Upper lobe of left lung (tissue), 6 donors: Measurements from ENCODE around the gene SYT14. TPM values are rescaled to one million over a fixed set of nuclear protein-coding genes. Genes with fewer than 3 reads are reported as not detected.

ENCODE experiments used
- ATAC-seq, 2 donors: fragments of 200-7000 bp; cut with Tn5 transposase; one replicate each; pipeline ENCODE4 v1.9.1; 2022; ENCODE audit warnings: mild to moderate bottlenecking in 2 of 2, moderate library complexity in 2 of 2; ENCODE audit not compliant: low FRiP score in 2 of 2
- DNase-seq, 2 donors: peaks; one replicate each; pipeline ENCODE4 v3.0.0-alpha.2; 2019 to 2020
- H3K27ac ChIP-seq, 4 donors: fragments of 200-600 bp; sonication (generic); one replicate each; pipeline ENCODE4 v1.5.1; 2016 to 2019
- H3K27me3 ChIP-seq, 4 donors: fragments of 200-600 bp; sonication (generic); one replicate each; pipeline ENCODE4 v1.5.1; 2017 to 2019
- H3K36me3 ChIP-seq, 4 donors: fragments of 200-600 bp; sonication (generic); one replicate each; pipeline ENCODE4 v1.5.1; 2016 to 2019
- H3K4me1 ChIP-seq, 4 donors: fragments of 200-600 bp; sonication (generic); one replicate each; pipeline ENCODE4 v1.5.1; 2018 to 2019
- H3K4me3 ChIP-seq, 4 donors: fragments of 200-600 bp; sonication (generic); one replicate each; pipeline ENCODE4 v1.5.1; 2017 to 2019; ENCODE audit warnings: mild to moderate bottlenecking in 2 of 4, moderate library complexity in 1 of 4
- H3K9me3 ChIP-seq, 4 donors: fragments of 200-600 bp; sonication (generic); one replicate each; pipeline ENCODE4 v1.5.1; 2018 to 2019
- EP300 ChIP-seq, 4 donors: sonication (generic); formaldehyde crosslinking; IDR thresholded peaks; one replicate each; pipeline ENCODE4 v1.5.1; 2017; ENCODE audit warnings: antibody characterized with exemption in 4 of 4, control low read depth in 2 of 4
- POLR2A ChIP-seq, 4 donors: fragments of 450-650 bp; IDR thresholded peaks; one replicate each; pipeline ENCODE4 v1.5.1; 2016 to 2017; ENCODE audit warnings: antibody characterized with exemption in 4 of 4, mild to moderate bottlenecking in 2 of 4
- POLR2AphosphoS5 ChIP-seq, 2 donors: sonication (generic); formaldehyde crosslinking; IDR thresholded peaks; one replicate each; pipeline ENCODE4 v1.5.1; 2017; ENCODE audit warnings: antibody characterized with exemption in 2 of 2
- WGBS, 2 donors: methylation state at CpG; one replicate each; pipeline ENCODE4 v1.1.5; 2017 to 2018; 5-methylcytosine and 5-hydroxymethylcytosine counted together
- total RNA-seq, 6 donors: library from RNA; depleted of rRNA in 4 of 6; stranded (reverse); fragments of >200 nt in 4 of 6; gene quantifications; one replicate each; pipeline versions ENCODE4 v1.1.0 to v1.2.1, GENCODE V29; 2016 to 2021
- TF ChIP-seq, protein P1 (sequence below), 6 experiments: fragments of 450-650 bp in 4 of 6; fragments of 200-600 bp in 2 of 6; sonication (generic) in 2 of 6; IDR thresholded peaks; one replicate each; pipeline ENCODE4 v1.5.1; 2016 to 2019; ENCODE audit warnings: antibody characterized with exemption in 6 of 6
- donor health status: DM: no; HTN: no; CAD: no; lungs with moderate emphysema.
- donor health status: DM: no; HTN: yes; CAD: no; lungs with severe emphysema.

Gene SYT14
- total RNA-seq, 6 donors from 2014 or later, result not detected

DNA sequence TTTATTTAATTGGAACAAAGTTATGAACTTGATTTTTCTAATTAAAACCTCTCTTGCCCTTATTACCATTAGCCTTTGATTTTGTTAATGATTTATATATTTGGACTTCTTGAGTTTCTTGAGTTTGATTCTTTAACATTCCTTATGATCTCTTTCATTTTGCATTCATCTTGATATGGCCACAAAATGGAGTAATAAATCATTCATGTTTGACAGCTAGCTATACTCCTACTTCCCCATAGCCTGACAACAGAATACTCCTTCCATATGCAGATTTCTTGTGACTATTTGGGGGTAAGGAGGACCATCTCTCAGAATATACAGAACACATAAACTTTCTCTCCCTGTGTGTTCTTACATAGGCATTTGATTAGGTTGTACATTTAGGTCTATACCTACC lies 119.6 kb downstream of the SYT14 start:
- ATAC-seq (no peak), DNase-seq (no peak)
- Histone ChIP-seq H3K27ac (no peak overlapping the region), H3K4me3 (no peak overlapping the region), H3K27me3 (no peaks in the 10 kb centered on the region), H3K9me3 (no peaks in the 10 kb centered on the region), H3K36me3 (no peaks in the 10 kb centered on the region), H3K4me1 (no peaks in the 10 kb centered on the region)
- TF ChIP-seq, protein P1, sequence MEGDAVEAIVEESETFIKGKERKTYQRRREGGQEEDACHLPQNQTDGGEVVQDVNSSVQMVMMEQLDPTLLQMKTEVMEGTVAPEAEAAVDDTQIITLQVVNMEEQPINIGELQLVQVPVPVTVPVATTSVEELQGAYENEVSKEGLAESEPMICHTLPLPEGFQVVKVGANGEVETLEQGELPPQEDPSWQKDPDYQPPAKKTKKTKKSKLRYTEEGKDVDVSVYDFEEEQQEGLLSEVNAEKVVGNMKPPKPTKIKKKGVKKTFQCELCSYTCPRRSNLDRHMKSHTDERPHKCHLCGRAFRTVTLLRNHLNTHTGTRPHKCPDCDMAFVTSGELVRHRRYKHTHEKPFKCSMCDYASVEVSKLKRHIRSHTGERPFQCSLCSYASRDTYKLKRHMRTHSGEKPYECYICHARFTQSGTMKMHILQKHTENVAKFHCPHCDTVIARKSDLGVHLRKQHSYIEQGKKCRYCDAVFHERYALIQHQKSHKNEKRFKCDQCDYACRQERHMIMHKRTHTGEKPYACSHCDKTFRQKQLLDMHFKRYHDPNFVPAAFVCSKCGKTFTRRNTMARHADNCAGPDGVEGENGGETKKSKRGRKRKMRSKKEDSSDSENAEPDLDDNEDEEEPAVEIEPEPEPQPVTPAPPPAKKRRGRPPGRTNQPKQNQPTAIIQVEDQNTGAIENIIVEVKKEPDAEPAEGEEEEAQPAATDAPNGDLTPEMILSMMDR (IDR thresholded peaks at IDR 0.05), result no peak
- no peak for TF ChIP-seq POLR2AphosphoS5 (IDR thresholded peaks at IDR 0.05)
- no peak for TF ChIP-seq EP300 (IDR thresholded peaks at IDR 0.05)
- no peak for TF ChIP-seq POLR2A (IDR thresholded peaks at IDR 0.05)

DNA sequence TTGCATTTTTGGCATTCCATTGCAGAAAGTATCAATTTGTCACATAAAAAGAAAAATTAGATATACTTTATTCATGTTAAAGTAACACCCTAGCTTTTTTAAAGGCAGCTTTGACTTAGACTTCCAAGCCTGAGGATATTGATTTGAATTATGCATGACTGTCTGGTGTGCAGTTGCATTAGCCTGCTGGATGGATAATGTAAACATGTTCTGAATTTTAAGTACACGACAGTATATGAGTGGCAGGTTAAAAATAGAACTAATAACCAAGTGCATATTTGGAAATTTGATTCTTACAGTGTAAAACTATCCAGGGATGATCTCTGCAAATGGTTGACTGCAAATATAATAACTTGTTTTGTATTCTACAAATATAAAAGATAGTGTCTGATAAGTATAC lies 124.0 kb downstream of the SYT14 start:
- no peaks in the 10 kb centered on the region for H3K9me3 ChIP-seq
- no peak for ATAC-seq
- 33 to 53% methylated on average over 1 of the region's 1 CpG for WGBS, 2 donors
- H3K27ac ChIP-seq, result no peak overlapping the region
- H3K36me3 ChIP-seq, result no peaks in the 10 kb centered on the region
- no peak for DNase-seq
- no peaks in the 10 kb centered on the region for H3K27me3 ChIP-seq
- H3K4me1 ChIP-seq, result no peaks in the 10 kb centered on the region
- TF ChIP-seq, protein P1 (IDR thresholded peaks at IDR 0.05), result no peak
- TF ChIP-seq POLR2AphosphoS5 (IDR thresholded peaks at IDR 0.05), result no peak
- TF ChIP-seq EP300 (IDR thresholded peaks at IDR 0.05), result no peak
- TF ChIP-seq POLR2A (IDR thresholded peaks at IDR 0.05), result no peak
- H3K4me3 ChIP-seq, result no peak overlapping the region

DNA sequence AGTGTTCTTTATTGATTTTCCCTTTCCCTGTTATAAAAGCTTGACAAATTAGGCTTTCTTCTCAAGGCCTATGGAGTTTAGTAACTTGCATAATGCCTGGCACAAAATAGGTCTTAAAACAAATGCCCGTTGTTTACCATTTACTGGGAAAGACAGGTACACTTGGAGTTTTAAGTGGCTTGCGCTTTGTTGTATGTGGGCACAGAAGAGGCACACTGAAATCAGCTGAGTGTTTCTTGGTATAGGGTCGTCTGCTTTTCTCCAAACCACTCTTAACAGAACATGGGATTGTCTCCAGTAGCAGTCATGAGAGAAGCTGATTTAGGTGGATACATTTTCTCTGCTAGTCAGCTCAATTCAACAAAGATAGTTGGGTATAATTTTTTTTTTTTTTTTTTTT lies 132.5 kb downstream of the SYT14 start:
- Histone ChIP-seq H3K4me1 (no peaks in the 10 kb centered on the region), H3K27me3 (no peaks in the 10 kb centered on the region), H3K9me3 (no peaks in the 10 kb centered on the region), H3K4me3 (no peak overlapping the region), H3K27ac (no peak overlapping the region), H3K36me3 (no peaks in the 10 kb centered on the region)
- TF ChIP-seq POLR2A (IDR thresholded peaks at IDR 0.05), result no peak
- TF ChIP-seq, protein P1 (IDR thresholded peaks at IDR 0.05), result no peak
- TF ChIP-seq POLR2AphosphoS5 (IDR thresholded peaks at IDR 0.05), result no peak
- TF ChIP-seq EP300 (IDR thresholded peaks at IDR 0.05), result no peak
- DNase-seq (no peak), ATAC-seq (no peak)
- WGBS, 2 donors, result 71 to 79% methylated on average over 3 of the region's 3 CpGs

DNA sequence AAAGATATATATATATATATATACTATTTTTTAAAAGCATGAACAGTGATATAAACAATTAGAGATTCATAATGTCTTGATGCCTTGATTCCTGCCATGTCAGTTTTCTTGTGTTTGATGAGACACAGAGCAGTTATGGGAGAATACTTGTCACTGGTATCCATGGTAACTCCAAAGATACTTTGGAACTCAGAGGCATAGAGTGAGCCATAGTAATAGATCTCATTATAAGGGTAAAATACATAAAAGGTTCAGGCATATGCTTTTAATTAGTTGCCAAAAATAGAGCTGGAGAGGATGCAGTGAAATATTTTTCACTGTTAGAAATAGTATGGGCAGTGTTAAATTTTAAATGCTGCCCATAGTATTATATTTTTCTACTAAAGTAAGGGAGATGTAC lies 134.1 kb downstream of the SYT14 start:
- DNase-seq (no peak), ATAC-seq (no peak)
- H3K4me3 ChIP-seq, result no peak overlapping the region
- TF ChIP-seq EP300 (IDR thresholded peaks at IDR 0.05), result no peak
- TF ChIP-seq, protein P1 (IDR thresholded peaks at IDR 0.05), result no peak
- no peak for TF ChIP-seq POLR2AphosphoS5 (IDR thresholded peaks at IDR 0.05)
- TF ChIP-seq POLR2A (IDR thresholded peaks at IDR 0.05), result no peak
- H3K4me1 ChIP-seq, result no peaks in the 10 kb centered on the region
- H3K36me3 ChIP-seq, result no peaks in the 10 kb centered on the region
- no peaks in the 10 kb centered on the region for H3K27me3 ChIP-seq
- no peaks in the 10 kb centered on the region for H3K9me3 ChIP-seq
- H3K27ac ChIP-seq, result no peak overlapping the region

DNA sequence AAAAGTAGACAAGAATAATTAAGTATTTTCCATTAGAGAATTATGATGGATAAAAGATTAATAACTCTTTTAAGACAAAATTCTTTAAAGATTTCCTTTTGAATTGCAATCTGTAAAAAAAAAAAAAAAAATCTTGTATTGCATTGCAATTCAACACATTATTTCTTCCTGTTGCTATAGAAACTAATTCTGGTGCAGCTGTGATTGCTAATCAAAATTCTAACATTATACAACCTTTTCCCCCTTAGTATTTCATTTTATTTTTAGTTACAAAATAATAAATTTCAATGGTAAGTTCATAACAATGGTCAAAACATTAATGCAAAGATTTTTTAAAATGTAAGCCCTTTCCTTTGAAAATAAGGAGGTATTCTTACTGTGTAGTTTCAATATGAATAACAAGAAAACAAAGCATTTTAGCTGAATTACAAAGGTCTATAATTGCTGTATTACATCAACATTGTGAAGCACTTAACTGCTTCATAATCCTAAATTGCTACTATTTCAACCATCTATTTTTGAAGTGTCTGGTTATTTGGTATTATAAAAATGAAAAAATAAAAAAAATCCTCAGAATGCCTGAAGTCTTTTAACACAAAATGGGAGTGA lies 135.0 kb downstream of the SYT14 start:
- TF ChIP-seq POLR2A (IDR thresholded peaks at IDR 0.05), result no peak
- no peaks in the 10 kb centered on the region for H3K9me3 ChIP-seq
- ATAC-seq, result no peak
- H3K27me3 ChIP-seq, result no peaks in the 10 kb centered on the region
- no peak for DNase-seq
- no peaks in the 10 kb centered on the region for H3K4me1 ChIP-seq
- H3K36me3 ChIP-seq, result no peaks in the 10 kb centered on the region
- H3K27ac ChIP-seq, result no peak overlapping the region
- H3K4me3 ChIP-seq, result no peak overlapping the region
